Endothelial cell of umbilical vein (primary cell): Measurements from ENCODE around the gene FUT6. TPM values are rescaled to one million over a fixed set of nuclear protein-coding genes. Genes with fewer than 3 reads are reported as not detected.

ENCODE experiments used
- BruUV-seq: library from RNA; stranded (reverse); fragments of 400-500 nt; replicated peaks from 2 replicates; lab custom pipeline; 2021; lab: Mats Ljungman, UMichigan
- CTCF ChIA-PET: fragments of 300-600, 350-600 bp; sonication (Branson Sonifier 250); formaldehyde crosslinking; loops from one replicate; lab custom pipeline; 2021; ENCODE audit warnings: antibody characterized with exemption, inconsistent platforms; lab: Charles Lee
- POLR2A ChIA-PET: fragments of 300-600, 350-600 bp; sonication (Branson Sonifier 250); formaldehyde crosslinking; loops from one replicate; lab custom pipeline; 2021; ENCODE audit warnings: antibody characterized with exemption, inconsistent platforms; lab: Charles Lee
- DNase-seq: peaks from one replicate; pipeline ENCODE4 v3.0.0-alpha.2; 2011; ENCODE audit warnings: low read depth, low spot score
- FAIRE-seq: peaks from 2 replicates; lab custom pipeline; 2011; peaks lifted over from hg19 to GRCh38; lab: Jason Lieb, UNC
- H2AFZ ChIP-seq: 2 replicates; pipeline ENCODE4 v1.6.0; 2012; ENCODE audit warnings: low read depth, low read length, control low read depth, inconsistent platforms
- H3K27ac ChIP-seq: 2 replicates; pipeline ENCODE4 v1.5.1; 2011; ENCODE audit warnings: low read depth, mild to moderate bottlenecking, control low read depth, low read length, moderate library complexity; ENCODE audit not compliant: insufficient read depth
- H3K27me3 ChIP-seq, 2 experiments: 2 replicates each; pipeline versions ENCODE4 v1.6.0 to v1.6.1; 2011; ENCODE audit warnings: low read length in 2 of 2, mixed read lengths in 1 of 2; ENCODE audit not compliant: control insufficient read depth in 2 of 2, insufficient read depth in 2 of 2
- H3K36me3 ChIP-seq, 2 experiments: 2 replicates in 1 of 2; 3 replicates in 1 of 2; pipeline ENCODE4 v1.5.1; 2011; ENCODE audit warnings: low read length in 2 of 2, mild to moderate bottlenecking in 1 of 2, moderate library complexity in 1 of 2; ENCODE audit not compliant: control insufficient read depth in 2 of 2, insufficient read depth in 2 of 2; ENCODE audit errors: extremely low read depth in 1 of 2
- H3K4me1 ChIP-seq: 3 replicates; pipeline ENCODE4 v1.5.1; 2011; ENCODE audit warnings: mild to moderate bottlenecking, low read length; ENCODE audit not compliant: control insufficient read depth, insufficient read depth; ENCODE audit errors: extremely low read depth
- H3K4me2 ChIP-seq: 2 replicates; pipeline ENCODE4 v1.6.1; 2011; ENCODE audit warnings: low read length, control low read depth, mixed read lengths; ENCODE audit not compliant: insufficient read depth
- H3K4me3 ChIP-seq, 3 experiments: fragments of 200-600 bp in 1 of 3; sonication (generic), shearing (Covaris generic) in 1 of 3; replicated peaks in 1 of 3; 2 replicates each; pipeline ENCODE4 v1.5.1; 2011 to 2016; ENCODE audit warnings: control low read depth in 3 of 3, low read length in 3 of 3, mild to moderate bottlenecking in 2 of 3, inconsistent platforms in 1 of 3, low read depth in 1 of 3, moderate library complexity in 1 of 3; ENCODE audit not compliant: insufficient read depth in 1 of 3
- H3K79me2 ChIP-seq: 2 replicates; pipeline ENCODE4 v1.6.0; 2012; ENCODE audit warnings: low read length, inconsistent platforms; ENCODE audit not compliant: control insufficient read depth, insufficient read depth
- H3K9ac ChIP-seq: replicated peaks from 2 replicates; pipeline ENCODE3; 2011; ENCODE audit warnings: low read length, control low read depth; ENCODE audit not compliant: insufficient read depth; ENCODE audit errors: extremely low read depth
- H3K9me1 ChIP-seq: replicated peaks from 3 replicates; pipeline ENCODE4 v1.6.0; 2011; ENCODE audit warnings: mild to moderate bottlenecking, low read length; ENCODE audit not compliant: control insufficient read depth, insufficient read depth; ENCODE audit errors: extremely low read depth
- H3K9me3 ChIP-seq: replicated peaks from 2 replicates; pipeline ENCODE4 v1.5.1; 2012; ENCODE audit warnings: low read length, inconsistent platforms; ENCODE audit not compliant: control insufficient read depth, insufficient read depth
- H4K20me1 ChIP-seq: replicated peaks from 2 replicates; pipeline ENCODE3; 2011; ENCODE audit warnings: mild to moderate bottlenecking, low read length; ENCODE audit not compliant: control insufficient read depth, insufficient read depth; ENCODE audit errors: extremely low read depth
- CTCF ChIP-seq, 2 donors: IDR thresholded peaks; 1 replicate in 1 of 2; 2 replicates in 1 of 2; pipeline ENCODE4 v1.5.1; 2011; ENCODE audit warnings: low read length in 2 of 2, mild to moderate bottlenecking in 2 of 2, moderate library complexity in 2 of 2, control low read depth in 1 of 2, inconsistent platforms in 1 of 2, low read depth in 1 of 2; ENCODE audit not compliant: insufficient read depth in 1 of 2; ENCODE audit errors: extremely low read depth in 1 of 2
- EZH2 ChIP-seq: IDR thresholded peaks from 2 replicates; pipeline ENCODE4 v1.6.1; 2012; ENCODE audit warnings: borderline replicate concordance, low read depth, mild to moderate bottlenecking, moderate library complexity, low read length, inconsistent platforms; ENCODE audit not compliant: severe bottlenecking
- FOS ChIP-seq: IDR thresholded peaks from 2 replicates; pipeline ENCODE4 v1.6.1; 2011; ENCODE audit warnings: mild to moderate bottlenecking, low read length, moderate library complexity, borderline replicate concordance; ENCODE audit not compliant: insufficient read depth
- GATA2 ChIP-seq: IDR thresholded peaks from 2 replicates; pipeline ENCODE4 v1.7.0; 2011; ENCODE audit warnings: low read depth, mild to moderate bottlenecking, moderate library complexity, mixed read lengths, low read length; ENCODE audit not compliant: insufficient read length, insufficient read depth
- JUN ChIP-seq: IDR thresholded peaks from 2 replicates; pipeline ENCODE4 v1.6.1; 2011; ENCODE audit warnings: borderline replicate concordance, low read depth; ENCODE audit not compliant: insufficient read length, insufficient read depth
- MAX ChIP-seq: IDR thresholded peaks from 2 replicates; pipeline ENCODE4 v1.6.1; 2011; ENCODE audit not compliant: insufficient read depth, insufficient read length
- MYC ChIP-seq: IDR thresholded peaks from one replicate; pipeline ENCODE4 v1.6.1; 2011; ENCODE audit warnings: mild to moderate bottlenecking, low read depth, low read length
- POLR2A ChIP-seq: IDR thresholded peaks from 2 replicates; pipeline ENCODE4 v1.6.1; 2012; ENCODE audit warnings: low read depth, mild to moderate bottlenecking, control low read depth, low read length
- POLR2AphosphoS5 ChIP-seq: IDR thresholded peaks from 2 replicates; pipeline ENCODE4 v1.6.1; 2012; ENCODE audit warnings: low read depth, mild to moderate bottlenecking, control low read depth, low read length, moderate library complexity; ENCODE audit not compliant: insufficient read depth
- dilution Hi-C: fragments of 300-500 bp; cut with MboI; formaldehyde crosslinking; loops from one replicate; pipeline ENCODE4 v1.15.0; 2019; ENCODE audit warnings: low sequenced_read_pairs; ENCODE audit not compliant: extremely low pct_ligation_motif_present
- intact Hi-C: fragments of 100-400 bp; cut with micrococcal nuclease; formaldehyde crosslinking; loops from one replicate; pipeline ENCODE4 v1.10.0; 2022
- polyA plus RNA-seq, 4 experiments: library from polyadenylated mRNA; depleted of rRNA in 3 of 4; stranded (reverse) in 3 of 4; unstranded in 1 of 4; fragments of >200 nt; gene quantifications; 2 replicates each; pipeline versions ENCODE4 v1.2.1 to v1.2.3, GENCODE V29; 2011 to 2012; ENCODE audit warnings: missing spikeins in 1 of 4
- total RNA-seq: library from RNA; stranded (reverse); gene quantifications from 2 replicates; pipeline ENCODE4 v1.2.3, GENCODE V29; 2021

FUT6 gene
- total and polyA plus RNA-seq, 2 donors (not counting 3 experiments of a cell fraction or from before 2014, with no cell fraction given): not detected

- H2AFZ ChIP-seq: no peak overlapping the region
- no peak overlapping the region for H3K9ac ChIP-seq
- POLR2A ChIA-PET: interaction anchor here (1.2 kb wide), 1 partner anchor 20 kb away, joined by 3 read pairs; no protein-coding TSS in a partner anchor
- no peaks in the 10 kb centered on the region for H3K79me2 ChIP-seq
- DNase-seq: no peak
- no peak for FAIRE-seq
- H4K20me1 ChIP-seq: no peaks in the 10 kb centered on the region
- H3K4me3 ChIP-seq: no peak overlapping the region
- H3K4me1 ChIP-seq: no peaks in the 10 kb centered on the region
- H3K9me3 ChIP-seq: no peaks in the 10 kb centered on the region
- CTCF ChIA-PET: interaction anchor here (1.2 kb wide), 2 partner anchors 19 to 28 kb away, joined by 4 to 6 read pairs; no protein-coding TSS in a partner anchor
- intact Hi-C loops (loop anchor here (10.0 kb wide), 1 partner anchor 176 kb away; no protein-coding TSS in a partner anchor), dilution Hi-C loops (no loop called here)
- H3K4me2 ChIP-seq: no peak overlapping the region
- H3K36me3 ChIP-seq: no peaks in the 10 kb centered on the region
- H3K27ac ChIP-seq: no peak overlapping the region
- H3K27me3 ChIP-seq: peaks cover 2 to 7% of the 10 kb centered on the region in 2 experiments
- TF ChIP-seq JUN (no peak), FOS (no peak), CTCF (IDR thresholded peaks at IDR 0.05; ENCODE audit: extremely low read depth in 1 of 2, insufficient read depth in 1 of 2, low read depth in 1 of 2, low read length in 2 of 2) (no peak), MAX (no peak), POLR2AphosphoS5 (no peak), EZH2 (no peak), POLR2A (no peak), GATA2 (no peak), MYC (no peak)
- no TSS peak for BruUV-seq
- no peaks in the 10 kb centered on the region for H3K9me1 ChIP-seq
Observed at GRCh38 chr19:5809053-5809452, 30.4 kb downstream of the FUT6 start.
